ENCODE data around the gene DCST2. TPM values are rescaled to one million over a fixed set of nuclear protein-coding genes. Genes with fewer than 3 reads are reported as not detected.
"Not testable (repeated sequence)": the region's sequence is repeated elsewhere in the genome, so short reads cannot be mapped to it uniquely, and the experiment has no call there.

Gene DCST2
- total and polyA plus RNA-seq, 2 of the 8 experiments (the other 6 are each of a cell fraction or from before 2014, with no cell fraction given), result 0.43 to 2.1 TPM

- WGBS, 2 experiments (ENCODE audit: extremely low coverage in 1 of 2, insufficient coverage in 1 of 2, insufficient read length in 1 of 2, insufficient replicate concordance in 2 of 2, low coverage in 1 of 2, low lambda C conversion rate in 2 of 2, missing lambda C conversion rate in 1 of 2), result 67% methylated on average over 10 of the region's 13 CpGs; no CpG with 5 or more reads in 1 of the 2 experiments
- H3K14ac ChIP-seq (ENCODE audit: insufficient read length); DNase-seq (ENCODE audit: low read depth in 1 of 2, low spot score in 2 of 2); H2BK12ac ChIP-seq (ENCODE audit: low read depth, low read length); H2BK20ac ChIP-seq (ENCODE audit: low read length); H3K36me3 ChIP-seq (ENCODE audit: control insufficient read depth in 2 of 4, insufficient read depth in 4 of 4, low read length in 3 of 4); H3K18ac ChIP-seq (ENCODE audit: extremely low read depth, low read length); H4K8ac ChIP-seq (ENCODE audit: extremely low read depth, insufficient read depth, low read length); H2BK120ac ChIP-seq (replicated peaks; ENCODE audit: low read depth, low read length); H3K4ac ChIP-seq (replicated peaks; ENCODE audit: insufficient read length, low read depth, low read length); H2BK5ac ChIP-seq (ENCODE audit: low read depth, low read length); H3K4me1 ChIP-seq (replicated peaks in 1 of 4; ENCODE audit: control insufficient read depth in 3 of 4, insufficient read depth in 4 of 4, low read length in 3 of 4); H3K4me3 ChIP-seq (ENCODE audit: extremely low read depth in 1 of 4, insufficient read depth in 2 of 4, low read depth in 3 of 4, low read length in 4 of 4); H3K9me3 ChIP-seq (ENCODE audit: insufficient read depth in 2 of 2, low read depth in 1 of 2, low read length in 1 of 2); H4K20me1 ChIP-seq (replicated peaks in 1 of 2; ENCODE audit: control insufficient read depth in 1 of 2, insufficient read depth in 2 of 2, low read length in 2 of 2); H2AFZ ChIP-seq (ENCODE audit: low read length); H2BK15ac ChIP-seq (ENCODE audit: low read length); H3K23ac ChIP-seq (ENCODE audit: insufficient read length); H3K23me2 ChIP-seq (ENCODE audit: low read depth, low read length); H3K79me2 ChIP-seq (ENCODE audit: control insufficient read depth in 1 of 2, insufficient read depth in 2 of 2, low read length in 2 of 2); H3K27me3 ChIP-seq (replicated peaks in 1 of 4; ENCODE audit: control insufficient read depth in 3 of 4, extremely low read depth in 1 of 4, insufficient read depth in 3 of 4, low read length in 3 of 4); H3K27ac ChIP-seq (ENCODE audit: low read depth, low read length); H3K79me1 ChIP-seq (ENCODE audit: low read depth, low read length); H3K9ac ChIP-seq (replicated peaks in 1 of 4; ENCODE audit: extremely low read depth in 1 of 4, low read depth in 3 of 4, low read length in 3 of 4); H3K4me2 ChIP-seq (ENCODE audit: insufficient read depth in 1 of 2, low read depth in 2 of 2, low read length in 2 of 2); FAIRE-seq; H4K91ac ChIP-seq (replicated peaks; ENCODE audit: insufficient read length, low read length); H3K56ac ChIP-seq (replicated peaks; ENCODE audit: insufficient read length, low read depth, low read length); H4K5ac ChIP-seq (ENCODE audit: insufficient read length, low read depth, low read length); H2AK5ac ChIP-seq (ENCODE audit: low read depth, low read length): not testable (repeated sequence)
- CTCF ChIA-PET (ENCODE audit: partially characterized antibody), result interaction anchor here (0.6 to 14.0 kb wide), 20 partner anchors 9 to 143 kb away, joined by 3 to 334 read pairs (median 4); partner anchors contain the start of genes CKS1B, EFNA4, FLAD1 and PBXIP1
- POLR2A ChIA-PET (ENCODE audit: partially characterized antibody), result interaction anchor here (0.6 to 42.8 kb wide), 10 partner anchors 13 to 126 kb away, joined by 3 to 702 read pairs (median 4); partner anchors contain the start of genes CKS1B, FLAD1, PBXIP1 and PMVK
- TF ChIP-seq CTCF (IDR thresholded peaks at IDR 0.05; ENCODE audit: control extremely low read depth in 1 of 3, insufficient read depth in 1 of 3, low read depth in 1 of 3, low read length in 3 of 3) (peak in 2 of 3 experiments; percentile 41 to 43; a peak in 3 of 4 replicates), RAD21 (IDR thresholded peaks at IDR 0.05 in 1 of 2, conservative IDR thresholded peaks at IDR 0.05 in 1 of 2; ENCODE audit: low read depth in 2 of 2, low read length in 2 of 2) (peak in 1 of 2 experiments; percentile 20; a peak in 1 of 4 replicates)
Observed at GRCh38 chr1:154995301-154995983, 38.1 kb downstream of the DCST2 start.

All from H1 (cell line).